HG03575 (cell line): Measurements from ENCODE around the gene CEP164.

ENCODE experiments used
- ATAC-seq: cut with Tn5 transposase; IDR thresholded peaks from one replicate; pipeline ENCODE4 v1.9.1; 2021; ENCODE audit not compliant: unreplicated experiment, insufficient number of reproducible peaks, low FRiP score; ENCODE audit errors: extremely low read depth

Gene CEP164

GRCh38 chr11:117428856-117429229 is 101.2 kb downstream of the CEP164 start:
- no peak for ATAC-seq

GRCh38 chr11:117430293-117430955 is 102.8 kb downstream of the CEP164 start:
- no peak for ATAC-seq

GRCh38 chr11:117431436-117431835 is 103.8 kb downstream of the CEP164 start:
- no peak for ATAC-seq

GRCh38 chr11:117433717-117434116 is 106.1 kb downstream of the CEP164 start:
- no peak for ATAC-seq

GRCh38 chr11:117434481-117434880 is 106.8 kb downstream of the CEP164 start:
- ATAC-seq = no peak

- ATAC-seq = no peak
Observed at GRCh38 chr11:117435326-117435725, 107.7 kb downstream of the CEP164 start.

- no peak for ATAC-seq
Observed at GRCh38 chr11:117437041-117437790, 109.6 kb downstream of the CEP164 start.

GRCh38 chr11:117437791-117438130 is 110.1 kb downstream of the CEP164 start:
- no peak for ATAC-seq

- no peak for ATAC-seq
Observed at GRCh38 chr11:117438371-117439000, 110.8 kb downstream of the CEP164 start.

- ATAC-seq = no peak
Observed at GRCh38 chr11:117439256-117439655, 111.6 kb downstream of the CEP164 start.

- no peak for ATAC-seq
Observed at GRCh38 chr11:117440258-117440657, 112.6 kb downstream of the CEP164 start.

- ATAC-seq = no peak
Observed at GRCh38 chr11:117441146-117441975, 113.7 kb downstream of the CEP164 start.

GRCh38 chr11:117442049-117442868 is 114.6 kb downstream of the CEP164 start:
- ATAC-seq = no peak

- no peak for ATAC-seq
Observed at GRCh38 chr11:117442869-117443239, 115.2 kb downstream of the CEP164 start.

- no peak for ATAC-seq
Observed at GRCh38 chr11:117443266-117444186, 115.9 kb downstream of the CEP164 start.

GRCh38 chr11:117444256-117444655 is 116.6 kb downstream of the CEP164 start:
- ATAC-seq = no peak

GRCh38 chr11:117444711-117445658 is 117.3 kb downstream of the CEP164 start:
- ATAC-seq = no peak
